GM23338 (cell line): ENCODE results near the gene MID1. TPM values are rescaled to one million over a fixed set of nuclear protein-coding genes. Genes with fewer than 3 reads are reported as not detected.

ENCODE experiments used
- ATAC-seq: fragments of 200-7000 bp; cut with Tn5 transposase; 3 replicates; pipeline ENCODE4 v1.9.1; 2020
- DNase-seq: peaks from one replicate; pipeline ENCODE4 v3.0.0-alpha.2; 2015; ENCODE audit warnings: low spot score
- H2AFZ ChIP-seq: fragments of 200-600 bp; sonication (generic); 2 replicates; pipeline ENCODE4 v1.8.0; 2016; ENCODE audit warnings: antibody characterized with exemption, mild to moderate bottlenecking, moderate library complexity
- H3F3A ChIP-seq: fragments of 200-600 bp; sonication (generic); replicated peaks from 2 replicates; pipeline ENCODE4 v1.8.0; 2017; ENCODE audit warnings: antibody characterized with exemption, mixed run types, low read depth
- H3K27ac ChIP-seq: fragments of 200-600 bp; sonication (generic); 2 replicates; pipeline ENCODE4 v1.6.1; 2016; ENCODE audit warnings: low read depth
- H3K27me3 ChIP-seq: fragments of 200-600 bp; sonication (generic); 2 replicates; pipeline ENCODE4 v1.8.0; 2016; ENCODE audit warnings: mild to moderate bottlenecking, mixed run types, moderate library complexity; ENCODE audit not compliant: insufficient read depth
- H3K36me3 ChIP-seq: fragments of 200-600 bp; sonication (generic); 2 replicates; pipeline ENCODE4 v1.8.0; 2016; ENCODE audit warnings: mild to moderate bottlenecking; ENCODE audit not compliant: insufficient read depth
- H3K4me1 ChIP-seq: fragments of 200-600 bp; sonication (generic); 2 replicates; pipeline ENCODE4 v1.8.0; 2016; ENCODE audit warnings: mild to moderate bottlenecking, moderate library complexity; ENCODE audit not compliant: insufficient read depth
- H3K4me2 ChIP-seq: fragments of 200-600 bp; sonication (generic); 2 replicates; pipeline ENCODE4 v1.7.1; 2017; ENCODE audit warnings: mixed run types
- H3K4me3 ChIP-seq: fragments of 200-600 bp; sonication (generic); 2 replicates; pipeline ENCODE4 v1.6.1; 2016; ENCODE audit warnings: mixed run types
- H3K79me2 ChIP-seq: fragments of 200-600 bp; sonication (generic); replicated peaks from 2 replicates; pipeline ENCODE4 v1.8.0; 2017; ENCODE audit warnings: mild to moderate bottlenecking; ENCODE audit not compliant: insufficient read depth
- H3K9me2 ChIP-seq: fragments of 200-600 bp; sonication (generic); 2 replicates; pipeline ENCODE4 v1.8.0; 2017; ENCODE audit not compliant: insufficient read depth
- H4K20me1 ChIP-seq: fragments of 200-600 bp; sonication (generic); replicated peaks from 2 replicates; pipeline ENCODE4 v1.8.0; 2017; ENCODE audit warnings: mild to moderate bottlenecking; ENCODE audit not compliant: insufficient read depth
- H3K27ac Mint-ChIP-seq: 2 replicates; pipeline ENCODE4 v1.8.0; 2020; ENCODE audit warnings: inconsistent platforms, mild to moderate bottlenecking, moderate library complexity, mixed read lengths
- H3K27me3 Mint-ChIP-seq: 3 replicates; pipeline ENCODE4 v1.8.0; 2022; ENCODE audit warnings: low read depth, mild to moderate bottlenecking, moderate library complexity, mixed read lengths, inconsistent platforms; ENCODE audit not compliant: insufficient read depth, poor library complexity
- H3K36me3 Mint-ChIP-seq: 3 replicates; pipeline ENCODE4 v1.8.0; 2021; ENCODE audit warnings: low read depth, mild to moderate bottlenecking, inconsistent platforms, moderate library complexity, mixed read lengths
- H3K4me1 Mint-ChIP-seq: 3 replicates; pipeline ENCODE4 v1.8.0; 2020; ENCODE audit warnings: mild to moderate bottlenecking, inconsistent platforms, mixed read lengths
- H3K4me3 Mint-ChIP-seq: 3 replicates; pipeline ENCODE4 v1.8.0; 2021; ENCODE audit warnings: moderate library complexity, mild to moderate bottlenecking, inconsistent platforms, mixed read lengths
- H3K9me3 Mint-ChIP-seq: 3 replicates; pipeline ENCODE4 v1.8.0; 2020; ENCODE audit warnings: moderate library complexity, mild to moderate bottlenecking, inconsistent platforms, mixed read lengths
- CREB1 ChIP-seq: fragments of 250-450 bp; sonication (Bioruptor Pico); IDR thresholded peaks from 2 replicates; pipeline ENCODE4 v1.5.0; 2020; ENCODE audit warnings: low read depth, mild to moderate bottlenecking, moderate library complexity
- CTCF ChIP-seq, 2 experiments: fragments of 200-600 bp in 1 of 2; sonication (generic) in 1 of 2; conservative IDR thresholded peaks; 2 replicates each; pipeline versions ENCODE4 v1.5.1 to v1.6.1; 2016 to 2017; ENCODE audit warnings: antibody characterized with exemption in 2 of 2, low read depth in 2 of 2, mild to moderate bottlenecking in 2 of 2, moderate library complexity in 1 of 2
- EZH2 ChIP-seq: fragments of 200-600 bp; sonication (generic); IDR thresholded peaks from one replicate; pipeline ENCODE4 v1.8.0; 2017; ENCODE audit warnings: antibody characterized with exemption, mild to moderate bottlenecking, low read depth; ENCODE audit not compliant: unreplicated experiment
- EZH2phosphoT487 ChIP-seq: fragments of 200-600 bp; sonication (generic); IDR thresholded peaks from one replicate; pipeline ENCODE4 v1.8.1; 2018; ENCODE audit warnings: antibody characterized with exemption; ENCODE audit not compliant: unreplicated experiment
- JUNB ChIP-seq: IDR thresholded peaks from one replicate; pipeline ENCODE4 v1.6.1; 2016; ENCODE audit warnings: antibody characterized with exemption; ENCODE audit not compliant: unreplicated experiment
- NANOG ChIP-seq: IDR thresholded peaks from 2 replicates; pipeline ENCODE4 v1.6.1; 2016; ENCODE audit warnings: antibody characterized with exemption, borderline replicate concordance
- POLR2AphosphoS5 ChIP-seq: IDR thresholded peaks from 2 replicates; pipeline ENCODE4 v1.6.1; 2016; ENCODE audit warnings: antibody characterized with exemption, low read depth
- REST ChIP-seq: IDR thresholded peaks from one replicate; pipeline ENCODE4 v1.6.1; 2018; ENCODE audit warnings: antibody characterized with exemption; ENCODE audit not compliant: unreplicated experiment
- STAT1 ChIP-seq: IDR thresholded peaks from one replicate; pipeline ENCODE4 v1.6.1; 2016; ENCODE audit warnings: antibody characterized with exemption; ENCODE audit not compliant: unreplicated experiment
- ZNF114 ChIP-seq: fragments of 250-450 bp; sonication (Bioruptor Pico); IDR thresholded peaks from 2 replicates; pipeline ENCODE4 v1.5.0; 2020; ENCODE audit warnings: mild to moderate bottlenecking, moderate library complexity
- ZNF331 ChIP-seq: fragments of 250-450 bp; sonication (Bioruptor Pico); IDR thresholded peaks from 2 replicates; pipeline ENCODE4 v1.5.0; 2020; ENCODE audit warnings: low read depth, mild to moderate bottlenecking, moderate library complexity
- ZNF462 ChIP-seq: fragments of 250-450 bp; sonication (Bioruptor Pico); IDR thresholded peaks from 2 replicates; pipeline ENCODE4 v1.5.0; 2020; ENCODE audit warnings: mild to moderate bottlenecking, moderate library complexity
- polyA plus RNA-seq: library from polyadenylated mRNA; unstranded; fragments of >200 nt; fragmentation: Nextera tagmentation; extraction: Ambion mirVana; gene quantifications from 2 replicates; pipeline ENCODE4 v1.2.1, GENCODE V29; 2016
- total RNA-seq: library from RNA; depleted of rRNA; stranded (reverse); fragments of >200 nt; shearing (Covaris generic); gene quantifications from 2 replicates; pipeline ENCODE4 v1.2.3, GENCODE V29; 2014
- TF ChIP-seq, protein P1 (sequence below): IDR thresholded peaks from 2 replicates; pipeline ENCODE4 v1.6.1; 2016; ENCODE audit warnings: antibody characterized with exemption

MID1 gene
- total and polyA plus RNA-seq, 2 experiments from 2014 or later: 27.2 to 39.3 TPM

GRCh38 chrX:10480861-10481260, 139.5 kb downstream of the MID1 start:
- TF ChIP-seq EZH2 (no peak), POLR2AphosphoS5 (no peak), EZH2phosphoT487 (no peak), ZNF462 (CRISPR knock-in tag) (no peak), JUNB (no peak), ZNF331 (CRISPR knock-in tag) (no peak), STAT1 (no peak), CTCF (conservative IDR thresholded peaks at IDR 0.05; ENCODE audit: low read depth in 2 of 2) (no peak), NANOG (no peak), REST (no peak), ZNF114 (CRISPR knock-in tag) (no peak), CREB1 (CRISPR knock-in tag) (no peak)
- TF ChIP-seq, protein P1, sequence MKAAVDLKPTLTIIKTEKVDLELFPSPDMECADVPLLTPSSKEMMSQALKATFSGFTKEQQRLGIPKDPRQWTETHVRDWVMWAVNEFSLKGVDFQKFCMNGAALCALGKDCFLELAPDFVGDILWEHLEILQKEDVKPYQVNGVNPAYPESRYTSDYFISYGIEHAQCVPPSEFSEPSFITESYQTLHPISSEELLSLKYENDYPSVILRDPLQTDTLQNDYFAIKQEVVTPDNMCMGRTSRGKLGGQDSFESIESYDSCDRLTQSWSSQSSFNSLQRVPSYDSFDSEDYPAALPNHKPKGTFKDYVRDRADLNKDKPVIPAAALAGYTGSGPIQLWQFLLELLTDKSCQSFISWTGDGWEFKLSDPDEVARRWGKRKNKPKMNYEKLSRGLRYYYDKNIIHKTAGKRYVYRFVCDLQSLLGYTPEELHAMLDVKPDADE: no peak

More at GRCh38 chrX:10480861-10481260, 139.5 kb downstream of the MID1 start:
- Histone ChIP-seq H2AFZ (no peak overlapping the region), H3K79me2 (no peaks in the 10 kb centered on the region), H3K27me3 (no peaks in the 10 kb centered on the region), H3K27ac (no peak overlapping the region), H3K4me2 (no peak overlapping the region), H3K36me3 (no peaks in the 10 kb centered on the region), H4K20me1 (no peaks in the 10 kb centered on the region), H3K4me3 (no peak overlapping the region), H3K4me1 (peaks cover 16% of the 10 kb centered on the region), H3K9me2 (no peaks in the 10 kb centered on the region), H3F3A (no peaks in the 10 kb centered on the region)
- Mint-ChIP-seq H3K9me3 (no peaks in the 10 kb centered on the region), H3K4me1 (peaks cover 22% of the 10 kb centered on the region), H3K36me3 (peaks cover 31% of the 10 kb centered on the region), H3K27ac (no peak overlapping the region), H3K27me3 (no peaks in the 10 kb centered on the region), H3K4me3 (no peak overlapping the region)
- no peak for ATAC-seq
- DNase-seq: no peak
